WERI-Rb-1 (cell line): Measurements from ENCODE around the gene KLRB1.
"Not testable (repeated sequence)": the region's sequence is repeated elsewhere in the genome, so short reads cannot be mapped to it uniquely, and the experiment has no call there.

Experiments used
- DNase-seq: peaks from one replicate; pipeline ENCODE4 v3.0.0-alpha.2; 2020
- H3K27ac ChIP-seq: fragments of 250-450 bp; sonication (Bioruptor Pico); 2 replicates; pipeline ENCODE4 v1.5.1; 2020; ENCODE audit warnings: mild to moderate bottlenecking, moderate library complexity
- H3K27me3 ChIP-seq: fragments of 250-450 bp; sonication (Bioruptor Pico); 2 replicates; pipeline ENCODE4 v1.5.1; 2021; ENCODE audit warnings: mild to moderate bottlenecking, low read depth, moderate library complexity; ENCODE audit not compliant: insufficient read depth, severe bottlenecking
- H3K36me3 ChIP-seq: fragments of 250-450 bp; sonication (Bioruptor Pico); 2 replicates; pipeline ENCODE4 v1.5.1; 2020; ENCODE audit warnings: mild to moderate bottlenecking, moderate library complexity
- H3K4me3 ChIP-seq: 2 replicates; pipeline ENCODE4 v1.5.1; 2011; ENCODE audit warnings: low read depth, mild to moderate bottlenecking, control low read depth, low read length
- H3K9me3 ChIP-seq: fragments of 250-450 bp; sonication (Bioruptor Pico); 2 replicates; pipeline ENCODE4 v1.5.1; 2021; ENCODE audit warnings: mild to moderate bottlenecking, moderate library complexity; ENCODE audit not compliant: severe bottlenecking
- CTCF ChIP-seq: IDR thresholded peaks from 2 replicates; pipeline ENCODE4 v1.5.1; 2011; ENCODE audit warnings: low read depth, mild to moderate bottlenecking, control low read depth, inconsistent platforms, low read length

KLRB1 gene

GRCh38 chr12:9587987-9588600 is 19.6 kb downstream of the KLRB1 start:
- Histone ChIP-seq H3K27me3 (no peaks in the 10 kb centered on the region), H3K27ac (no peak overlapping the region), H3K9me3 (no peaks in the 10 kb centered on the region), H3K4me3 (no peak overlapping the region), H3K36me3 (no peaks in the 10 kb centered on the region)
- DNase-seq, result no peak
- TF ChIP-seq CTCF, result no peak

- H3K27ac ChIP-seq, H3K4me3 ChIP-seq, DNase-seq, H3K9me3 ChIP-seq, H3K27me3 ChIP-seq, H3K36me3 ChIP-seq: not testable (repeated sequence)
Measured at GRCh38 chr12:9577729-9578128, 30.0 kb downstream of the KLRB1 start.

GRCh38 chr12:9567151-9567550 is 40.6 kb downstream of the KLRB1 start:
- not testable (repeated sequence) for H3K9me3 ChIP-seq, H3K36me3 ChIP-seq, DNase-seq, H3K27me3 ChIP-seq, H3K4me3 ChIP-seq, H3K27ac ChIP-seq

GRCh38 chr12:9566113-9566512 is 41.6 kb downstream of the KLRB1 start:
- not testable (repeated sequence) for H3K9me3 ChIP-seq, H3K27ac ChIP-seq, H3K27me3 ChIP-seq, H3K4me3 ChIP-seq, H3K36me3 ChIP-seq, DNase-seq

GRCh38 chr12:9564418-9564817 is 43.3 kb downstream of the KLRB1 start:
- not testable (repeated sequence) for H3K27me3 ChIP-seq, H3K4me3 ChIP-seq, H3K36me3 ChIP-seq, H3K27ac ChIP-seq, DNase-seq, H3K9me3 ChIP-seq

GRCh38 chr12:9562841-9563453 is 44.8 kb downstream of the KLRB1 start:
- H3K4me3 ChIP-seq, result not testable (repeated sequence)

GRCh38 chr12:9545489-9545888 is 62.2 kb downstream of the KLRB1 start:
- not testable (repeated sequence) for H3K4me3 ChIP-seq, H3K36me3 ChIP-seq, DNase-seq, H3K27me3 ChIP-seq, H3K27ac ChIP-seq, H3K9me3 ChIP-seq

More at GRCh38 chr12:9562841-9563453, 44.8 kb downstream of the KLRB1 start:
- DNase-seq, H3K27ac ChIP-seq, H3K9me3 ChIP-seq, H3K36me3 ChIP-seq, H3K27me3 ChIP-seq: not testable (repeated sequence)
